SK-N-DZ (cell line): ENCODE measurements around the gene HMGXB4. TPM values are rescaled to one million over a fixed set of nuclear protein-coding genes. Genes with fewer than 3 reads are reported as not detected.
A peak's percentile ranks its signal among the peaks of the same experiment; 100 is the strongest.
"Not testable (repeated sequence)": the region's sequence is repeated elsewhere in the genome, so short reads cannot be mapped to it uniquely, and the experiment has no call there.

ENCODE experiments used
- DNase-seq: peaks from one replicate; pipeline ENCODE4 v3.0.0-alpha.2; 2015; ENCODE audit warnings: low spot score
- polyA plus RNA-seq, 2 experiments: library from polyadenylated mRNA; depleted of rRNA; stranded (reverse); fragments of >200 nt; gene quantifications; 2 replicates each; pipeline ENCODE4 v1.2.3, GENCODE V29; 2014

Gene HMGXB4
- 16.0 and 17.4 TPM in 2 replicates for polyA plus RNA-seq (2014; cell fraction: cytosol; rRNA removed)
- polyA plus RNA-seq (2014; cell fraction: nucleus; rRNA removed): 15.0 and 17.7 TPM in 2 replicates

- peak; percentile 87 for DNase-seq
Observed at GRCh38 chr22:35257321-35258190, at the start of gene HMGXB4. HMGXB4 (plus strand) TSS chr22:35257493; CDS start chr22:35262391, 4,898 bp downstream.

GRCh38 chr22:35208003-35208402 is 49.3 kb upstream of the HMGXB4 start:
- no peak for DNase-seq

GRCh38 chr22:35209203-35209602 is 48.1 kb upstream of the HMGXB4 start:
- DNase-seq: no peak

- DNase-seq: no peak
Observed at GRCh38 chr22:35212009-35212408, 45.3 kb upstream of the HMGXB4 start.

- DNase-seq: no peak
Observed at GRCh38 chr22:35212996-35213395, 44.3 kb upstream of the HMGXB4 start.

- DNase-seq: no peak
Observed at GRCh38 chr22:35214968-35215367, 42.3 kb upstream of the HMGXB4 start.

- DNase-seq: no peak
Observed at GRCh38 chr22:35215993-35216392, 41.3 kb upstream of the HMGXB4 start.

GRCh38 chr22:35217527-35217926 is 39.8 kb upstream of the HMGXB4 start:
- DNase-seq: no peak

- DNase-seq: no peak
Observed at GRCh38 chr22:35218079-35218478, 39.2 kb upstream of the HMGXB4 start.

- no peak for DNase-seq
Observed at GRCh38 chr22:35219012-35219411, 38.3 kb upstream of the HMGXB4 start.

GRCh38 chr22:35220221-35220620 is 37.1 kb upstream of the HMGXB4 start:
- DNase-seq: no peak

- DNase-seq: no peak
Observed at GRCh38 chr22:35225010-35225409, 32.3 kb upstream of the HMGXB4 start.

- DNase-seq: no peak
Observed at GRCh38 chr22:35226958-35227647, 30.2 kb upstream of the HMGXB4 start.

- no peak for DNase-seq
Observed at GRCh38 chr22:35229865-35230264, 27.4 kb upstream of the HMGXB4 start.

- no peak for DNase-seq
Observed at GRCh38 chr22:35230417-35230816, 26.9 kb upstream of the HMGXB4 start.

- peak; percentile 59 for DNase-seq
Observed at GRCh38 chr22:35230839-35231584, 26.3 kb upstream of the HMGXB4 start.

- DNase-seq: peak; percentile 79
Observed at GRCh38 chr22:35231585-35232084, 25.7 kb upstream of the HMGXB4 start.

GRCh38 chr22:35238749-35239148 is 18.5 kb upstream of the HMGXB4 start:
- not testable (repeated sequence) for DNase-seq

- DNase-seq: not testable (repeated sequence)
Observed at GRCh38 chr22:35244507-35244906, 12.8 kb upstream of the HMGXB4 start.

GRCh38 chr22:35250156-35250555 is 7.1 kb upstream of the HMGXB4 start:
- no peak for DNase-seq

- no peak for DNase-seq
Observed at GRCh38 chr22:35253946-35254345, 3.3 kb upstream of the HMGXB4 start.

- no peak for DNase-seq
Observed at GRCh38 chr22:35257002-35257320, 332 bp upstream of the HMGXB4 start.
